ENCODE data around the gene SVEP1.

GRCh38 chr9:110316261-110317075 lies 263.1 kb downstream of the SVEP1 start:
- TF ChIP-seq CTCF (conservative IDR thresholded peaks at IDR 0.05; ENCODE audit: low read depth, low read length): no peak
- no peak for TF ChIP-seq EZH2 (IDR thresholded peaks at IDR 0.05; ENCODE audit: borderline replicate concordance, low read depth, low read length, poor library complexity, severe bottlenecking)

Data from A673 (cell line).